ENCODE measurements around the gene TST. TPM values are rescaled to one million over a fixed set of nuclear protein-coding genes. Genes with fewer than 3 reads are reported as not detected.

Gene TST
- total RNA-seq, 2 donors from 2014 or later: 0.60 to 10.7 TPM

- H3K9me3 ChIP-seq (ENCODE audit: control insufficient read depth, low read length, poor library complexity, severe bottlenecking): no peaks in the 10 kb centered on the region
- DNase-seq: no peak
- Mint-ChIP-seq H3K4me3 (no peak overlapping the region), H3K4me1 (peaks cover 7% of the 10 kb centered on the region), H3K27ac (no peak overlapping the region), H3K27me3 (no peaks in the 10 kb centered on the region), H3K36me3 (ENCODE audit: low read depth) (no peaks in the 10 kb centered on the region)
- ATAC-seq: no peak
Observed at GRCh38 chr22:37049224-37049623, 30.0 kb upstream of the TST start.

GRCh38 chr22:37048133-37048532, 28.9 kb upstream of the TST start:
- DNase-seq (no peak), ATAC-seq (no peak)
- H3K36me3 Mint-ChIP-seq (ENCODE audit: low read depth): no peaks in the 10 kb centered on the region

GRCh38 chr22:37047006-37047405, 27.8 kb upstream of the TST start:
- no peak for DNase-seq
- H3K27ac Mint-ChIP-seq: no peak overlapping the region
- H3K9me3 ChIP-seq (ENCODE audit: control insufficient read depth, low read length, poor library complexity, severe bottlenecking): no peaks in the 10 kb centered on the region
- no peaks in the 10 kb centered on the region for H3K36me3 Mint-ChIP-seq (ENCODE audit: low read depth)
- no peak overlapping the region for H3K4me3 Mint-ChIP-seq
- peaks cover 2% of the 10 kb centered on the region for H3K4me1 Mint-ChIP-seq
- no peaks in the 10 kb centered on the region for H3K27me3 Mint-ChIP-seq
- ATAC-seq: no peak

More at GRCh38 chr22:37048133-37048532, 28.9 kb upstream of the TST start:
- Mint-ChIP-seq H3K4me3 (no peak overlapping the region), H3K27ac (no peak overlapping the region), H3K4me1 (peaks cover 7% of the 10 kb centered on the region), H3K27me3 (no peaks in the 10 kb centered on the region)
- no peaks in the 10 kb centered on the region for H3K9me3 ChIP-seq (ENCODE audit: control insufficient read depth, low read length, poor library complexity, severe bottlenecking)

GRCh38 chr22:37046589-37046988, 27.3 kb upstream of the TST start:
- DNase-seq: no peak
- Mint-ChIP-seq H3K36me3 (ENCODE audit: low read depth) (no peaks in the 10 kb centered on the region), H3K27me3 (peaks cover 1% of the 10 kb centered on the region), H3K4me1 (peaks cover 2% of the 10 kb centered on the region), H3K27ac (no peak overlapping the region), H3K4me3 (no peak overlapping the region)
- H3K9me3 ChIP-seq (ENCODE audit: control insufficient read depth, low read length, poor library complexity, severe bottlenecking): no peaks in the 10 kb centered on the region
- no peak for ATAC-seq

- peaks cover 8% of the 10 kb centered on the region for H3K27me3 Mint-ChIP-seq
- peaks cover 2% of the 10 kb centered on the region for H3K4me1 Mint-ChIP-seq
- DNase-seq (no peak), ATAC-seq (no peak)
- no peak overlapping the region for H3K4me3 Mint-ChIP-seq
- H3K36me3 Mint-ChIP-seq (ENCODE audit: low read depth): no peaks in the 10 kb centered on the region
- no peaks in the 10 kb centered on the region for H3K9me3 ChIP-seq (ENCODE audit: control insufficient read depth, low read length, poor library complexity, severe bottlenecking)
- H3K27ac Mint-ChIP-seq: no peak overlapping the region
Observed at GRCh38 chr22:37045958-37046357, 26.7 kb upstream of the TST start.

- Mint-ChIP-seq H3K27me3 (peaks cover 16% of the 10 kb centered on the region), H3K4me1 (peaks cover 2% of the 10 kb centered on the region), H3K4me3 (no peak overlapping the region), H3K27ac (no peak overlapping the region), H3K36me3 (ENCODE audit: low read depth) (no peaks in the 10 kb centered on the region)
- no peaks in the 10 kb centered on the region for H3K9me3 ChIP-seq (ENCODE audit: control insufficient read depth, low read length, poor library complexity, severe bottlenecking)
- ATAC-seq: no peak
- no peak for DNase-seq
Observed at GRCh38 chr22:37044634-37045625, 25.7 kb upstream of the TST start.

- peak in 1 of 3 donors; percentile 27 for DNase-seq
- Mint-ChIP-seq H3K36me3 (ENCODE audit: low read depth) (no peaks in the 10 kb centered on the region), H3K4me1 (peaks cover 2% of the 10 kb centered on the region), H3K4me3 (no peak overlapping the region), H3K27me3 (peaks cover 19% of the 10 kb centered on the region), H3K27ac (no peak overlapping the region)
- H3K9me3 ChIP-seq (ENCODE audit: control insufficient read depth, low read length, poor library complexity, severe bottlenecking): no peaks in the 10 kb centered on the region
- ATAC-seq: peak; percentile 78
Observed at GRCh38 chr22:37043828-37044538, 24.7 kb upstream of the TST start.

- peak overlapping the region; percentile 24 for H3K27ac Mint-ChIP-seq
- ATAC-seq (no peak), DNase-seq (no peak)
- peaks cover 2% of the 10 kb centered on the region for H3K4me1 Mint-ChIP-seq
- no peaks in the 10 kb centered on the region for H3K9me3 ChIP-seq (ENCODE audit: control insufficient read depth, low read length, poor library complexity, severe bottlenecking)
- H3K36me3 Mint-ChIP-seq (ENCODE audit: low read depth): no peaks in the 10 kb centered on the region
- no peak overlapping the region for H3K4me3 Mint-ChIP-seq
- H3K27me3 Mint-ChIP-seq: peaks cover 19% of the 10 kb centered on the region
Observed at GRCh38 chr22:37043209-37043827, 24.1 kb upstream of the TST start.

- H3K9me3 ChIP-seq (ENCODE audit: control insufficient read depth, low read length, poor library complexity, severe bottlenecking): no peaks in the 10 kb centered on the region
- Mint-ChIP-seq H3K27ac (no peak overlapping the region), H3K27me3 (peaks cover 45% of the 10 kb centered on the region), H3K36me3 (ENCODE audit: low read depth) (no peaks in the 10 kb centered on the region), H3K4me1 (no peaks in the 10 kb centered on the region), H3K4me3 (no peak overlapping the region)
- no peak for ATAC-seq
- no peak for DNase-seq
Observed at GRCh38 chr22:37039466-37039865, 20.2 kb upstream of the TST start.

GRCh38 chr22:37037669-37038068, 18.4 kb upstream of the TST start:
- Mint-ChIP-seq H3K4me1 (peaks cover 2% of the 10 kb centered on the region), H3K27ac (no peak overlapping the region), H3K4me3 (no peak overlapping the region), H3K27me3 (peaks cover 54% of the 10 kb centered on the region), H3K36me3 (ENCODE audit: low read depth) (no peaks in the 10 kb centered on the region)
- no peak for DNase-seq
- no peaks in the 10 kb centered on the region for H3K9me3 ChIP-seq (ENCODE audit: control insufficient read depth, low read length, poor library complexity, severe bottlenecking)
- no peak for ATAC-seq

GRCh38 chr22:37036655-37037377, 17.6 kb upstream of the TST start:
- no peaks in the 10 kb centered on the region for H3K36me3 Mint-ChIP-seq (ENCODE audit: low read depth)
- H3K9me3 ChIP-seq (ENCODE audit: control insufficient read depth, low read length, poor library complexity, severe bottlenecking): no peaks in the 10 kb centered on the region
- no peak overlapping the region for H3K27ac Mint-ChIP-seq
- DNase-seq (no peak), ATAC-seq (no peak)
- peaks cover 2% of the 10 kb centered on the region for H3K4me1 Mint-ChIP-seq
- H3K27me3 Mint-ChIP-seq: peaks cover 54% of the 10 kb centered on the region
- no peak overlapping the region for H3K4me3 Mint-ChIP-seq

GRCh38 chr22:37033605-37034430, 14.6 kb upstream of the TST start:
- H3K27ac Mint-ChIP-seq: no peak overlapping the region

More at GRCh38 chr22:37033605-37034430, 14.6 kb upstream of the TST start:
- DNase-seq: no peak
- H3K4me3 Mint-ChIP-seq: no peak overlapping the region
- peaks cover 2% of the 10 kb centered on the region for H3K4me1 Mint-ChIP-seq
- H3K27me3 Mint-ChIP-seq: peaks cover 35% of the 10 kb centered on the region
- no peaks in the 10 kb centered on the region for H3K9me3 ChIP-seq (ENCODE audit: control insufficient read depth, low read length, poor library complexity, severe bottlenecking)
- ATAC-seq: no peak
- no peaks in the 10 kb centered on the region for H3K36me3 Mint-ChIP-seq (ENCODE audit: low read depth)
